Caki2 (cell line): ENCODE results near the gene CSTA. TPM values are rescaled to one million over a fixed set of nuclear protein-coding genes. Genes with fewer than 3 reads are reported as not detected.

Experiments
- DNase-seq: peaks from one replicate; pipeline ENCODE4 v3.0.0-alpha.2; 2015; ENCODE audit warnings: low read depth
- in situ Hi-C: cut with HindIII; loops from 2 replicates; pipeline ENCODE4 v1.10.0; 2016; ENCODE audit warnings: low sequenced_read_pairs, low pct_unique_long_range_greater_than_20kb, mixed read lengths
- total RNA-seq: library from RNA; depleted of rRNA; stranded (reverse); fragments of >200 nt; shearing (Covaris generic); gene quantifications from 2 replicates; pipeline ENCODE4 v1.2.3, GENCODE V29; 2014; ENCODE audit warnings: low replicate concordance

The CSTA gene
- total RNA-seq, 1 experiment from 2014 or later, result not detected

DNA sequence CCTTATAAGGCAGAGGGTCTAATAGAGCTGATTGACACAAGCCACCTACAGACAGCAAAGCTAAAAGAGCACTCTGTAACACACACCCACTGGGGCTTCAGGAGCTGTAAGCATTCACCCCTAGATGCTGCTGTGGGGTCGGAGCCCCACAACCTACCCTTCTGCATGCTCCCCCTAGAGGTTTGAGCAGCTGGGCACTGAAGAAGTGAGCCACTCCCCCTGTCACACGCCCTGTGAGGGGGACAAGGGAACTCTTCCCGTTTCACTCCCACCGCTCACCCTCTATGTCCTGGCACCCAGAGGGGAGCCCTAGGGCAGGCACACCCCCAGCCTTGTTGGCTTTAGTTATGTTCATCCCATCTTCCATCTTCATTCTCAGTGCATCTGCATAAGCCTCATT is 9.4 kb upstream of the CSTA start:
- DNase-seq, result no peak
- in situ Hi-C loops, result no loop called here

DNA sequence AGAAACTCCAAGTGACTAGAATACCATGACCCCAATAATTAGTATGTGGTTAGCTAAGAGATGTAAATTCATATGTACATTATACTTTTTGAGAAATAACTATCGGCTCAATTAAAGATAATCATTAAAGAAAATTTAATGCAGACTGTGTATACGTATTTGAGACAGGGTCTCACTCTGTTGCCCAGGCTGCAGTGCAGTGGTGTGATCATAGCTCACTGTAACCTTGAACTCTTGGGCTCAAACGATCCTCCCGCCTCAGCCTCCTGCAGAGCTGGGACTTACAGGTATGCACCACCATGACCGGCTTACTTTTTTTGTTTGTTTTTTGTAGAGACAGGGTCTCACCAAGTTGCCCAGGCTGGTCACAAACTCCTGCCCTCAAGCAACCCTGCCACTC is 8.7 kb upstream of the CSTA start:
- in situ Hi-C loops, result no loop called here
- no peak for DNase-seq

DNA sequence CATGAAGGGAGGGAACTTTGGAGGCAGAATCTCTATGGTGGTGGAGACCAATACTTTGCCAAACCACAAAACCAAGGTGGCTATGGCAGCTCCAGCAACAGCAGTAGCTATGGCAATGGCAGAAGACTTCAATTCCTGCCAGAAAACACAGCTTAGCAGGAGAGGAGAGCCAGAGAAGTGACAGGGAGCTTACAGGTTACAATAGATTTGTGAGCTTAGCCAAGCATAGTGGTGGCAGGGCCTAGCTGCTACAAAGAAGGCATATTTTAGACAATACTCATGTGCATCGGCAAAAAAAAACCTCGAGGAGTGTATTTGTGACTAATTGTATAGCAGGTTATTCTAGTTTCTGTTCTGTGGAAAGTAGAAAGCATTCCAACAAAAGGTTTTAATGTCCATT is 6.4 kb upstream of the CSTA start:
- in situ Hi-C loops, result no loop called here
- no peak for DNase-seq

DNA sequence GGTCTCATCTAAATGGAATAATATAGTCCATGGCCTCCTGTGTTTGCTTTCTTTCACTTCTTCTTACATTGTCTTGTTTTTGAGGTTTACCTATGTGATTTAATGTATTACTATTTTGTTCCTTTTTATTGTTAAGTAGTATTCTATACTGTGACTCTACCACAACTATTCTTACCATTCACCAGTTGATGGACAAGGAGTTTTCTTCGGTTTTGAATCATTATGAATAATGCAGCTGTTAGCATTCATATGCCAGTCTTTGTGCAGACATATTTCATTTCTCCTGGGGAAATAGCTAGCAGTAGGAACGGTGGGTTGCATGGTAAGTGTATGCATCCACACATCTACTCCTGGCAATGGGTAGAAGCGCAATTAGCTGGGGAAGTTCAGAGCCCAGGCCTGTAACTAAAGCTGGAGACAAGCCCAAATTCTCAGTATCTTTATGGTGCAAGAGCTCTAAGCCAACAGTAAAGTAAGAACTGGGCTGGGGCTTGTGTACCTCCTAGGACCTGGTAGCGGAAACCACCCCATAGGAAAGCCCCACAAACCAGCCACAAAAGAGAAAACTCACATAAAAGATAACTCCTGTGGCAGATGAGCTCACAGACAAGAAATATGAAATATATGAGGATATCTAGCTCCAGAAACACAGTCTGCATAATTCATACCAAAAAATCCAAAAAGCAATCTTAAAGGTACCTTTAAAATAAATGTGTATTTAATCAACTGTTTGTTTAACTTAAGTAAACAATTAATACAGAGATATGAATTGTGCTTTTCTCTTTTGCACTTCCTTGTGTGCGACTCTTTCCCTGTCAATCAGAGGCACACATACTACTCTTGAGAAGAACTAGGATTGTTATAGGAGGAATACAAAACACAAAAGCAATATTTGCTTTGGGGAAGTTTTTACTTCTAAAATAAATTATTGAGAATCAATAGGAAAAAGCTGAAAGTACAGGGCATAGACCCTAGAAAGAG is 2.7 kb upstream of the CSTA start:
- no peak for DNase-seq
- in situ Hi-C loops, result no loop called here

DNA sequence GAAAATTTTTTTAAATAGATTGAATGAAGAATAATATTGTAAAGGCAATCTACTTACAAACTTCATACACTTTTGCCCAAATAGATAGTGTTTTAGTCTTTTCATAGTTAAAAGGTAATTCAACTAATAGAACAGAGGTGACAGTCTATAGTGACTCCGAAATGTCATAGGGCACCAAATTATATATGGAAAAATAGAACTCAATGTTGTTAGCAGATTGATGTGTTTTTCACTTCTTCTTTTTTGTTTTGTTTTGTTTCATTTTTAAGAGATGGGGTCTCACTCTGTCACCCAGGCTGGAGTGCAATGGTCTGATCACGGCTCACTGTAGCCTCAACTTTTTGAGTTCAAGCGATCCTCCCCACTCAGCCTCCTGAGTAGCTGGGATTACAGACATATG is 721 bp downstream of the CSTA start:
- in situ Hi-C loops, result no loop called here
- DNase-seq, result no peak

DNA sequence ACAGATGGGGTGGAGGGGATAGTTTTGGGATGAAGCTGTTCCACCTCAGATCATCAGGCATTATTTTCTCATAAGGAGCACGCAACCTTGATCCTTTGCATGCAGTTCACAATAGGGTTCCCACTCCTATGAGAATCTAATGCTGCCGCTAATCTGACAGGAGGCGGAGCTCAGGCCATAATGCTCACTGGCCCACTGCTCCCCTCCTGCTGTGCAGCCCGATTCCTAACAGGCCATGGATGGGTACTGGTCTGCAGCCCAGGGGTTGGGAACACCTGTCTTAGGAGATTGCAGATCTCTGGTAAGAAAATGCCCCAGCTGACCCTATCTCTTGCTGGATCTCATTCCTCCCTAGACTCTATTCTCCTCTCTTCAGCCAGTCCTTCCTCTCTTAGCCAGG is 6.8 kb downstream of the CSTA start:
- in situ Hi-C loops, result no loop called here
- no peak for DNase-seq

DNA sequence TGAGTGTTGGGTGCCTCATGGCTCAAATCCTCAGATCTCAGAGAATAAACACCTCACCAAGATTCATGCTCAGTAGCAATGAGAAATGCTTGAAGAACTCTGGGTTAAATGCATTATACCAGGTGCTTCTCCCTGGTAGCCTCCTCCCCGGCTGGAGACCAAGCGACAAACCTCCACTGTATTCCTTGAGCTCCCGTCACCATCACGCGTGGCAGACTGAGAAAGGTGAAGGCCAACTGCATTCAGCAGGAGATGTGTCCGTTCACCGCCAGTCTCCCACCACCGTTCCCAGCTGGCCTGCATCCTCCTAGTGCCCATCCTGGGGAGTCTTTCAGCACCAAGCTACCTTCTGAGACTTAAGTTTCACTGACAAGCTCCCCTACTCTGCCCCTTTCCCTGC is 7.5 kb downstream of the CSTA start:
- no peak for DNase-seq
- in situ Hi-C loops, result no loop called here

DNA sequence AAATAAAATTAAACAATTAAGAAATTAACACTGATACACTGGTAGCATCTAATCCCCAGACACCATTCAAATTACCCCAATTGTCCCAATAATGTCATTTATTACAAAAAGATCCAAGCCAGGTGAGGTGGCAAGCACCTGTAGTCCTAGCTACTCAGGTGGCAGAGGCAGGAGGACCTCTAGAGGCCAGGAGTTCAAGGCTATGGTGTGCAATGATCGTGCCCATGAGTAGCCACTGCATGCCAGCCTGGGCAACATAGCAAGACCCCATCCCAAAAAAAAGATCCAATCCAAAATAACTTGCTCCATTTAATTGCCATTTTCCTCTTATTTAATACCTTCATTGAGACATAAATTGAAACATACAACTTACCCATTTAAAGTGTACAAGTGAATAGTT is 17.8 kb downstream of the CSTA start:
- no peak for DNase-seq
- in situ Hi-C loops, result no loop called here

DNA sequence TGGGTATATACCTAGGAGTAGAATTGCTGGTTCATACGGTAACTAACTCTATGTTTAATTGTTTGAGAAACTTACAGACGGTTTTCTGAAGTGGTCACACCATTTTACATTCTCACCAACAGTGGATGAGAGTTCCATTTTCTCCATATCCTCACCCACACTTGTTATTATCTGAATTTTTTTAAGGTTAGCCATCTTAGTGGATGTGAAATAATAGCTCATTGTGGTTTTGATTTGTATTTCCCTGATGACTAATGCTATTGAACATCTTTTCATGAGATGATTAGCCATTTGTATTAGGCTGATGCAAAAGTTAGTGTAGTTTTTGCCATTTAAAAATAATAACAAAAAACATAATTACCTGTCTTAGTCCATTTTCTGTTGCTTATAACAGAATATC is 18.6 kb downstream of the CSTA start:
- in situ Hi-C loops, result no loop called here
- no peak for DNase-seq

DNA sequence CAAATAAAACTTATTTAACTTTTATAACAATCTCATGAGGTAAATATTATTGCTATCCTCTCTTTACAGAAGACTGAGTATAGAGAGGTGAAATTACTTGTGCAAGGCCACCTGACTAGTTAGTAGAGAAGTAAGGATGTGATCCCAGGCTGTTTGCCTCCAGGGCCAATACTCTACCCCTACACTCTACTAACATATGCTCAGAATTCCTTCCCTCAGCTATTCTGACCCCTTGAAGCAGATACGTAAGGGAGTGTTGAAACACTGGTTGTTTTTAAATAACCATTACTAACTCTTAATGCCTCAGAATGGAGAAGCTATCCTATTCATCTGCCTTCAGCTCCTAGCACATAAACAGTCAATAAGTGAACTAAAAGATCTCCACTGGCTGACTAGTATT is 24.1 kb downstream of the CSTA start:
- no peak for DNase-seq
- in situ Hi-C loops, result no loop called here

DNA sequence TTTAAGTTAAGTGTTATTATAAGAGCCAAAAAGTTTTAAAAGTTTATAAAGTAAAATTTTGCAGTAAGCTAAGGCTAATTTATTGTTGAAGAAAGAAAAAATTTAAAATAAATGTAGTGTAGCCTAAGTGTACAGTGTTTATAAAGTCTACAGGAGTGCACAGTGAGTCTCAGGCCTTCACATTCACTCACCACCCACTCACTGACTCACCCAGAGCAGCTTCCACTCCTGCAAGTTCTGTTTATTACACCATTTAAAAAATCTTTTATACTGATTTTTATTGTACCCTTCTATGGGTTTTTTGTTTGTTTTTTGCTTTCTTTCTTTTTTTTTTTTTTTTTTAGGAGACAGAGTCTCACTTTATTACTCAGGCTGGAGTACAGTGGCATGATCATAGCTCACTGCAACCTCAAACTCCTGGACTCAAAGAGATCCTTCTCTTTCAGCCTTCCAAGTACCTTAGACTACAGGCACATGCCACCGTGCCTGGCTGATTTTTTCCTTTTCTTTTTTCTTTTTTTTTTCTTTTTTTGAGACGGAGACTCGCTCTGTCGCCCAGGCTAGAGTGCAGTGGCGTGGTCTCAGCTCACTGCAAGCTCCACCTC is 25.9 kb downstream of the CSTA start:
- in situ Hi-C loops, result no loop called here
- DNase-seq, result no peak

DNA sequence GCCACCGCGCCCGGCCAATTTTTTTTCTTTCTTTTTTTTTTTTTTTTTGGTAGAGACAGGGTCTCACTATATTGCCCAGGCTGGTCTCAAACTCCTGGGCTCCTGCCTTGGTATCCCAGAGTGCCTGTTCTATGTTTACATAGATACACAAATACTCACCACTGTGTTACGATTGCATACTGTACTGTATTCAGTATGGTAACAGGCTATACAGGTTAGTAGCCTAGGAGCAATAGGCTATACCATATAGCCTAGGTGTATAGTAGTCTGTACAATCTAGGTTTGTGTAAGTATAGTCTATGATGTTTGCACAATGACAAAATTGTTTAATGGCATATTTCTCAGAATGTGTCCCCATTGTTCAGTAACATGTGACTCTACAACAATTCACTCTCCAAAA is 26.6 kb downstream of the CSTA start:
- DNase-seq, result no peak
- in situ Hi-C loops, result no loop called here

DNA sequence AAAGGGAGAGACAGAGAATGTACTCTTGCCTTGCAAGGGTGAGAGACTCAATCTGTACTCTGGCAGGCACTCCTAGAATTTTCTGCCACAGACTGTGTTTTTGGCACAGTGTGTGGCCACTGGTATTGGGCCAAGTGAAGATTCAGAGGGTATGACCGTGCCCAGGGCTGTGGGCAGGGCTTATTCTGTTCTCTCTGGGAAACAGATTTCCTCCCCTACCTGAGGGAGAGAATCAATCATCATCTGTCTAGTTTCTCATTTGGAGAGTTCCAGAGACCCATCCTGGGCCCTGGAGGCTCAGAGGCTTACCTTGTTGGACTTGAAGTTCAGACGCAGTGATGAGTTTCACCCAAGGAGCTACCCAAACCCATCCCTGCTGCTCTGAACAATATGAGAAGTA is 28.2 kb downstream of the CSTA start:
- in situ Hi-C loops, result no loop called here
- no peak for DNase-seq

DNA sequence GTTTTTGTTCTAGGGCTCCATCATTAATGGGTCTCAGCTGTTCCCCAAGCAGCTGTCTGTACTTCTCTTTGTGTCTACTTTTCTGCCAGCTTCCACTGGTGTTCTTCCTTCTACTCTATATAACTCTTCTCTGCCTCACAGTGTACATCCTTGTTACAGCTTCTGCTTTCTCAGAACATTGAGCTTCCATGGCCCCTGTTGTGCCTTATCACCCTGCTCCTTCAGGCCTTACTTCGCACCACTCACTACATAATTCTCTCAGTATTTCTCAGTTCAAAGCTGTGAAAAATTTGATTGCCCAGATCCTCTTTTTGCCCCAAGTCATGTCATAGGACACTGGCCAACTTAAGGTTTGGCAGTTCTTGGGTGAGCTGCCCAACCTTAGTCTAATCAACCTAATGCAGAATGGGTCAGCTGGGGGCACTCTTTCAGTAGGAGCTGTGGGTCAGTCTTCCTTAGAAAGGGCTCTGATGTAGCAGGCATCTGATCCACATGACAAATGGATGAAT is 28.9 kb downstream of the CSTA start:
- DNase-seq, result no peak
- in situ Hi-C loops, result no loop called here

DNA sequence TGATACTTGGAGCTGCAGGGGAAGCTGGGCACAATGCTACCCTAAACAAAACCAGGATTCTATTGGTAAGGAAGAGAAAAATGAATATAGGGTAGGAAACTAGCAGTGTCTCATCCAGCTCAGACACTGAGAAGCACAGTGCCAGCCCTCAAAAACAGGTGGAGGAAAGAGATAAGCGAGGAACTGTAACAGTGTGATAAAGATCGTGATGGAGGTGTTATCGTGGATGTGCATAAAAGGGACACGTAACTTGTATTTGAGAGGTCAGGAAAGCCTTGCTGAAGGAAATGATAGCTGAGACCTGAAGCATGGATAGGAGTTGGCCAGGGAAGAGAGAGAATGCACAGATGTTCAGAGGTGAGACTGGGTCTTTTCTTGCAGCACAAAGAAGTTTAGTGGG is 30.6 kb downstream of the CSTA start:
- in situ Hi-C loops, result no loop called here
- no peak for DNase-seq

DNA sequence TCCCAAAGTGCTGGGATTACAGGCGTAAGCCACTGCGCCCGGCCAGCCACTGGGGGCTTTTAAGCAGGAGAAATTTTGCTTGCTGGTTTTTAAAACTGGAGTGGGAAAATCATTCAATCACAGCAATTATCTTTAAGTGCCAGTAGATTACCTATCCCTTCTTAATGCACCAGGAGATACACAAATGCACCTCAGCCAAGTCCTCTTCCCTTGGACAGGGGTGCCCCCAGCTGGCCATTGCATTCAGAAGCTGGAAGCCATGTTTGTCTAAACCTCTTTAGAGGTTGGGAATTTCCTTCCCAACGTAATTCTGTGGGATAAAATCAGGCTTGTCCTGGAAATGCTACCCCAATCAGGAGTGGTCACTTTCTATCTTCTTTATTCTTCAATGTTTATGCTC is 31.4 kb downstream of the CSTA start:
- DNase-seq, result peak; percentile 23
- in situ Hi-C loops, result no loop called here

DNA sequence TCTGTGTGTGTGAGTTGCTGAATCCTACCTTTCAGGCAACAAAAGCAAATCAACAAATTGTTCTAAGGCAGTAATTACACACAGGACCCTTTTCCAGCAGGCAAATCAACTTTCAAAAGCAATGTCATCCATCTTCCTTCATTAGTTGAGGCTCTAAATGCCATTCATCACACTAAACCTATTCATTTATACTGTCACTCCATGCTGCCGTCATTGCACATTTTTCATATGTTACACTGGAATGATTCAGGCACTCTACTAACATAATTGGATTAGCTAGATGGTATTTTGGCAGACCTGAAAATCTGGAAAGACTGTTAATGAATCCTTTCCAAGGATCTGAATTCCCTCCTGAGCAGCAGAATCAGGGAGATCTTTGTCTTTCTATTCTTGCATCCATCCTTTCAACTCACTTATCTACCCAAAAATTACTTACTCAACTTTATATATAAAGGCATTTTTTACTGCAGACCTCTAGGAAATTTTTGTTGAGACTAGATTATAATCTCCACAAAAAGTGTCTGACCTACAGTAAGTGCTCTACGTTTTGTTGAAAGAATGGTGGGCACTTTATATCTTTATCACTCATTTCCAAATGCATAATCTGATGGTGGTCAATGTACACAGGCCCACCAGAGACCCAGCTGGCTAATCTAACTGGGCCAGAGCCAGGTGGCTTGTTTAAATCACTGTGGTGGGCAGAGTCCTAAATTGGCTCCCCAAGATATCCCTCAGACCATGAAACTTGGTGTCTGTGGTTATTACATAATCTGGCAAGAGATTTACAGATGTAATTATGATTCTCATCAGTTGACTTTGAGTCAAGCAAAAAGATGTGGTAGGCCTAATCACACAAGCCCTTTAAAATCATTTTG is 33.0 kb downstream of the CSTA start:
- in situ Hi-C loops, result no loop called here
- no peak for DNase-seq

DNA sequence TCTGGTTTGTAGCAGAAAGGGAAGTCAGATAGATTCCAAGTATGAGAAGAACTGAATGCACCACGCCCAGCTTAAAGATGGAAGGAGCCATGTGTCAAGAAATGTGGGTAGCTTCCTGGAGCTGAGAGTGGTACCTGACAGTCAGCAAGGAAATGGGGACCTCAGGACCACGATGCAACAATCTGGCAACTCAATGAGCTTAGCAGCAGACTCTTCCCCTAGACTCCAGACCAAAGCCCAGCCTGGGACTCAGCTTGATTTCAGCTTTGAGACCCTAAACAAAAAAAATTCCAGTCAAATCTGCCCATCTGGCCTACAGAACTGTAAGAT is 33.6 kb downstream of the CSTA start:
- in situ Hi-C loops, result no loop called here

DNA sequence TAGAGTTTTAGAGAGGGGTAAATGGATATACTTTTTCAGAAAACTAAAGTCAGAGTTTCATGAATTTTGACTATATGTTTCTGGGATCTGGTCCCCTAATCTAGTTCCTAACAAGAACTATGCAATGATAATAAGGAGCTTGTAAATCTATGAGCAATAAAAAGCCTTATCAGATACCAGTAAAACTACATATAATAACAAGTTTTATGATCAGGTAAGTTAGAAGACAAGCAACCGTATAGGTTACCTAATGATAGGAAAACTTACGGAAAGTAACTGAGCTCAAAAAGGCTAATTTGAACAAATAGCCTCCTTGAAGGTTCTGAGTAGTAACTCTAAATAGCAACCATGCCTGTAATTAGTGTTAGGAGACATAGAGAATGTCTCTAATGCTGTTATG is 37.0 kb downstream of the CSTA start:
- in situ Hi-C loops, result no loop called here
- no peak for DNase-seq

More for the DNA sequence above, 33.6 kb downstream of the CSTA start:
- no peak for DNase-seq
